RCC 7860 (cell line): ENCODE results near the gene PGM5.
A peak's percentile ranks its signal among the peaks of the same experiment; 100 is the strongest.

Experiments
- DNase-seq: peaks from one replicate; pipeline ENCODE4 v3.0.0-alpha.2; 2015; ENCODE audit warnings: low spot score
- FAIRE-seq: peaks from 2 replicates; lab custom pipeline; 2012; peaks lifted over from hg19 to GRCh38; lab: Jason Lieb, UNC

Gene PGM5

GRCh38 chr9:68489646-68490045 lies 133.2 kb downstream of the PGM5 start:
- FAIRE-seq = no peak

DNA sequence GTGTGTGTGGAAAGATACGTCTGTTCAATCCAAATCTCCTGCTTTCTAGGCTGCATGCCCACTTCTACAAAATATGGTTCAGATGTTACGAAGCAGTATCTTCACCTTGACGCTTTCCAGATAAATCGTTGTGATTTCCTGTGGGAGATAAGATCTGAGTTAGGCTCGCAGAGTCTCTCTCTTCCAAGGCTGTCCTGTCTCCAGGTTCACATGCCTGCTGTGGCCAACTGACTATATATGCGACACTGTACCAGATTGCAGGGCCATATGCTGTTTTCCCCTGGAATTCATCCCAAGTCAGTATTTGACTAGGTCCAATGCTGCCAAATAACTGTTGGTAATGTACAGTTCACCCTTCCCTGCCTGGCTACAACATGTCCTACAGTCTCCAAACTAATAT lies 136.4 kb downstream of the PGM5 start:
- no peak for FAIRE-seq
- DNase-seq = no peak

More at GRCh38 chr9:68489646-68490045, 133.2 kb downstream of the PGM5 start:
- DNase-seq = no peak

- DNase-seq (no peak), FAIRE-seq (no peak)
Observed at GRCh38 chr9:68493541-68493940, 137.1 kb downstream of the PGM5 start.

DNA sequence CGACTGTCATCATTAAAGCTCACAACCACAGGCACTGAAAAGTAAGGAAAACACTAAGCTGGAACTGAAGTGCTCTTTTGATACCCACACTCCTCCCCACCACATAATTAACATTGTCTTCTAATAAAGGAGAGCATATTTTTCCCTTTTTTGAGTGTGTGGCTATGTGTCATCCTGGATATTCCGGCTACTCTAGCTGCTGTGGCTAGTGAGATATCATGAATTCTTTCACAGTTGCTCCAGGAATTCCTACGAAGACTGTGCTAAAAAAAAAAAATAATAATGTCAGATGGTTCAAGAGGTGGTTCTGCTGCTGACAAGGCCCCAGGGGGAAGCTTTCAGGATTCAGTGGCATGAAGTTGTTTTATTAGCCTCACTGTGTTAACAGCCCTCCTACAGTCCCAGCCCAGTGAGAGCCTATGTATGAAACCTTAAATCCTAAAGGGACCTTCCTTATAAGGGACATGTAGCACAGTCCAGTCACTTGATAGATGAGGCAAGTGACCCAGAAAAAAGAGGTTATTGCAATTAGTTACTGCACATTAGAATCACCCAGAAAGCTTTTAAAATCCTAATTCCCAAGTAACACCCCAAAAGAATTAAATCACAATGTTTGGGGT lies 137.7 kb downstream of the PGM5 start:
- no peak for FAIRE-seq
- no peak for DNase-seq

DNA sequence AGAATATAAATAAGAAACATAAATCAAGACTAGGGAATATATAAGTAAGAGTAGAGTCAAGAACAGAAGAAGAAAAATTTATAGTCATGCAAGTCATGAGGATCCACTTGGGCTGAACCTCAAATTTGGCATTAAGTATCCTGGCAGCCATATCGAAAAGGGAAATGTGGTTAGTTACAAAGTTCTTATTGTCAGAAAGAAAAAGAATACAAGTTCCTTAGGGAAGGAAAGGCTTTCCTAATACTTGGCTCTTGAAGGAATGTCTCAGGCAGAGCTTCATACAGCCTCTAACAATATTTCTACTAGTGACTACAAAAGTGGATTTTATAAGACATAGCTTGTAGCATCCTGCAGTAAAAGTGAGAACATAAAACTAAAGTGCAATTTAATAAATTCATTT lies 138.8 kb downstream of the PGM5 start:
- no peak for FAIRE-seq
- DNase-seq = no peak

DNA sequence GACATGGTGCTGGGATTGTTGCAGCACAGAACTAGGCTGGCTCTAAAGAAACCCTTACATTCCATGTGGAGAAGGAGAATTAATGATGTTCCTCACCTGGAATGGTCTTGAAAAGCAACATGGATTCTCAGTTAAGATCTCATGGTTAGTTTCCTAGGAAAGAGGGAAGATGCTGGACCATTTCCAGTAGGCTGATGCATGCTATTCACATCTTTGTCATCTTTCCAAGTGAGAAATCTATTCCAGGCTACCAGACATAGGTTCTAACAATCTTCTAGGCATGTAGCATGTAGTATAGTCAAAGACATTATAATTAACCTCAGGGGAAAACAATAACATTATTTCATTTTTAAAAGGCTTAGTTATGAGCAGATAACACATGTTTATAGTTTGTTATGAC lies 139.9 kb downstream of the PGM5 start:
- DNase-seq (no peak), FAIRE-seq (no peak)

- FAIRE-seq (no peak), DNase-seq (no peak)
Observed at GRCh38 chr9:68497629-68498028, 141.2 kb downstream of the PGM5 start.

- DNase-seq = no peak
- no peak for FAIRE-seq
Observed at GRCh38 chr9:68498816-68499215, 142.4 kb downstream of the PGM5 start.

- peak; percentile 17 for DNase-seq
- no peak for FAIRE-seq
Observed at GRCh38 chr9:68500457-68501381, 144.3 kb downstream of the PGM5 start.

- FAIRE-seq (no peak), DNase-seq (no peak)
Observed at GRCh38 chr9:68502279-68502678, 145.9 kb downstream of the PGM5 start.

DNA sequence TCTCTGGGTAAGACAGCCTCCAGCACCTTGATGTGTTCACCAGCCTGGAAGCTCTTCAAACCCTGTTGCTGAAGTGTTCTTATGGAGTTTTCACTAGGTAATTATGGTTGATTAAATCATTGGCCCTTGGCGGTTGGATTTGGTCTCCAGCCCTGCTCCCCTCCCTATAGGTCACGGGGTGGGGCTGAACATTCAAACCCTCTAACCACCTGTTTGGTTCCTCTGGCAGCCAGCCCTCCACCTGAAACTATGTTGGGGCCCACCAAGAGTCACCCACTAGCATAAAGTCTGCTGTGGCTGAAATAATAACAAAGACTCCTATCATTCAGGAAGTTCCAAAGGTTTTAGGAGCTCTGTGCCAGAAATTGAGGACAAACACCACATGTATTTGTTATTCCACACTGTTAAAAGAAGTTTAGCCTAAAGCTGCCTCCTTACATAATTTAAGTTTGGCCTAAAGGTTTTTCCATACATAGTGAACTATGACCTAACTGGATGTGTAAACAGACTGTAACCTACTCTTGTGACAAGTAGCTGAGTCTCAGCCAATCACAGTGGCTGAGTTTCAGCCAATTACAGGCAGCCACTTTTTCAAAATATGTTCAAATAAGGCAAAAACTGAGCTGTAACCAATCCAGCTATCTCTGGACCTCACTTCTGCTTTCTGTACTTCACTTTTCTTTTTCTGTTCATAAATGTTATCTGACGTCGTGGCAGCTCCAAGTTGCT lies 149.4 kb downstream of the PGM5 start:
- no peak for DNase-seq
- no peak for FAIRE-seq

- DNase-seq = no peak
- FAIRE-seq = no peak
Observed at GRCh38 chr9:68506551-68506950, 150.1 kb downstream of the PGM5 start.

DNA sequence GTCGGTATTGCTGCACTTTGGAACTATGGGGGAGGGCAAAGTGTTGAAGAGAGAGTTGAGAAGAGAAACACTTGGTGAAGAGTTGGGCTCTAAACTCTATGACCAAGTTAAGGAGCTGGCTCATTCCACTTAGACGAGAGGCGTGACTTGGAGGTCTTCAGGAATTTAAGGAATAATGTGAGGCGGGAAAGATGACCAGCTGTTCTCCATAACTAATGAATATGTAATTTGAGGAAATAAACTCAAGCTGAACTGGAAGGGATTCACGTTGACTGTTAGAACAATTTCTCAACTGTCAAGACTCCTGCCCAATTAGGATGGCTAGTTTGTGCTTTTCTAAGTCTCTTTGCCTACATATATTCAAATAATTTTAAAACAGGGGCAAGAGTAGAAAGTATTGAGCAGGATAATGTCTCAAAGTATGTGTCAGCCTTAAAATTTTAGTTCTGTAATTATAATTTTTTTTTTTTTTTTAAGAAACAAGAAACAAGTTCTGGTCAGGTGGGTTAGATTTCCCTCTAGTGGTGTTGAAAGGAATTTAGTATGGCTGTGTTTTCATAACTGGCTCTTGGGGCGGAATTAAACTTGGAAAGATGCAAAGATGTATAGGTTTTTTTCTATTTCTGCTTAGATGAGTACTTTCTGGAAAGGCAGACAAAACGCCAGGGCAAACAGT lies 150.9 kb downstream of the PGM5 start:
- no peak for DNase-seq
- peak; percentile 49 for FAIRE-seq

GRCh38 chr9:68507806-68508145 lies 151.4 kb downstream of the PGM5 start:
- DNase-seq (no peak), FAIRE-seq (no peak)

DNA sequence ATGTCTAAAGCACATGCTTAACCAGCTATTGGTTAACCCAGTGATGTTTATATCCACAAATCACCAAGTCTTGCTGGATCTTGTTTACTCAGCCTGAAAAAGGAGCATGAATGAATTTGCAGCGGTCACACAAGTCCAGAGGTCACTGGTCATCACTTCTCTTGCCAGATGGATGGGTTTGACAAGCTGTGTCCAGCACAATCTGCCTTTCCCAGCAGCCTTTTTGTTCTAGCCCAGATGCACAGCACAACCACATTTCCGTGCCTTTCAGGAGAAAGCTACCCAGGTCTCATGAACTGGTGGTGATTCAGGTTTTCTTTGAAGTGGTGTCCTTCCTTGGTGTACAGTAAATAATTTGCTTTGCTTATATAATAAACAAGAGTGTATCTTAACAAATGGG lies 152.1 kb downstream of the PGM5 start:
- DNase-seq (no peak), FAIRE-seq (no peak)

DNA sequence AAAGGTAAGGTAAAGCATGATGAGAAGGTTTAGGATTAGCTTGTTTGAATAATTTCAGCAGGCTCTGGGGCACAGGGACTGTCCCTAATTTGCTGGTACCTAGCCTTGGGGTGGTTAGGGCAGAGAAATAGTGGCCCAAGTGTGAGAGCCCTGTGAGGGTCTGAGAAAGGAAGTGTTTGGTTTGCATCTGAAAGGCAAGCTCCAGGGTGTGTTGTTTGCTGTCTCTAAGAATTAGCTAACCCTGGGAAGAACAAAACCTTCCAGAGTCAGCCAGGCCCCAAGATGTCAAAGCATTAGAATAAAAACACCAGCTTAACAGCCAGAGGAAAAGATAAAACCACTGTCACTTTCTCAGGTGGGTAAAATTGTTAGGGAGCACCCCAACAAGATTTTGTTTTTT lies 153.3 kb downstream of the PGM5 start:
- FAIRE-seq = no peak
- no peak for DNase-seq

DNA sequence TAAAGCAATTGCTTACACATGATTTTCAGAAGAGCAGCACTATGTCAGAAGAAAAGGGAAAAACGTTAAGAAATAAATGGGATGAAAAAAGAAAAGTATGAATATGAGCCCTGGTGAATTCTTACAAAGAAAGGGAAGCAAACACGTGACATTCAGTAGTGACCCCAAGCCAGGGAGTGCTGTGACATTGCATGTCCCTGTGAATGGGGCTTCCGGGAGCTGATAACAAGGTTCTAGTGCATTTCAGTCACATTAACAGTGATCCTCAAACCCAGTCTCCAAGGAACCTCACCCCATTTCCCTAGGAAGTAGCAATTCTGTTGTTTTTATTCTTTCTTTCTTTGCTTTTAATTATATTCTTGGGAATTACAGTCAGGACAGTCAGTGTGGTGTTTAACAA lies 157.0 kb downstream of the PGM5 start:
- DNase-seq (no peak), FAIRE-seq (no peak)

DNA sequence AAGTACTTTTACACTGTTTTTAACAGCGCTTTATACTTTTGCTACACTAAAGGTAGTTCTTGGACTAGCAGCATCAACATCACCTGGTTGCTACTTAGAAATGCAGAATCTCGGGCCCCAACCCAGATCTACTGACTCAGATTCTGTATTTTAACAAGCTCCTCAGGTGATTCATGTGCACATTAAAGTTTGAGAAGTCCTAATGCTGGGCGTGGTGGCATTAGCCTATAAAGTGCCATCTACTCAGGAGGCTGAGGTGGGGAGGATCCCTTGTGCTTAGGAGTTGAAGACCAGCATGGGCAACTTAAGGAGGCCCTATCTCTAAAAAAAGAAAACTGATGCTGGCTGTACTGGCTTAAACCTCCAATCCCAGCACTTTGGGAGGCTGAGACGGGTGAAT lies 157.6 kb downstream of the PGM5 start:
- no peak for FAIRE-seq

GRCh38 chr9:68515326-68516017 lies 159.1 kb downstream of the PGM5 start:
- FAIRE-seq = no peak
- no peak for DNase-seq

More for the DNA sequence above, 157.6 kb downstream of the PGM5 start:
- no peak for DNase-seq

DNA sequence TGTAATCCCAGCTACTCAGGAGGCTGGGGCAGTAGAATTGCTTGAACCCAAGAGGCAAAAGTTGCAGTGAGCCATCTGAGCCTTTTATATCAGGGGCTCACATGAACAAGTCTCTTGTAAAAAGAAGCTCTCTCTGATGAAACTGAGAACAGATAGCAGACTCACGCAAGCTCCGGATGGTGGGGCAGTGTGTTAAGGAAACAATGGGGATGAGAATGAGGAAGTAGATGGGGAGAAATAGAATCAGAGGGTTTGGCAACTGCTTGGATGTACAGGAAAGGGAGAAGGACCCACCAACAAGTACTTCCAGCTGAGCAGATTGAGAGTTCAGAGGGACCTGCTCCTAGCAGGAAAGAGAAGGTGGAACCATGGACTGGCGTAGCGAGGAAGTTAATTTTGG lies 165.7 kb downstream of the PGM5 start:
- FAIRE-seq (no peak), DNase-seq (no peak)

DNA sequence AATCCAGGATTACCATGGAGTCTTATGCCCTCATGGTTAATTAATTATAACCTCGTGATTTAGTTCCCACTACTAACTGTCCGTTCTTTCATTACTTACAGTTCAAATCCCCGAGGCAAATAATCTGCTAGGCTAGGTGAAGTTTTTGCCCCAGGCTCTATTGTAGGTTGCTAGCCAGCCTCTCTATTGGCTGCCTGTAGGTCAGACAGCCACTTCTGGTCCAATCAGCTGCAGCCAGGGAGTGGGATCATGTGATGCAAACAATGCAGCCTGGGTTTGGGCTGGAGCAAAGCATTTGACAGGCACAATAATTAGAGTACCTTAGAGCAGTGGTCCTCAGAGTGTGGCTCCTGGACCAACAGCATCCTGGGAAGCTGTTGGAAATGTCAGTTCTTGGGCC lies 166.5 kb downstream of the PGM5 start:
- DNase-seq (no peak), FAIRE-seq (no peak)
